HepG2 (cell line): Measurements from ENCODE around the gene CTU2. TPM values are rescaled to one million over a fixed set of nuclear protein-coding genes. Genes with fewer than 3 reads are reported as not detected.

ENCODE experiments used
- ATAC-seq: fragments of 200-7000 bp; cut with Tn5 transposase; 3 replicates; pipeline ENCODE4 v1.9.1; 2020; ENCODE audit warnings: mild to moderate bottlenecking, moderate library complexity
- BruUV-seq: library from RNA; stranded (reverse); fragments of 400-500 nt; replicated peaks from 2 replicates; lab custom pipeline; 2021; lab: Mats Ljungman, UMichigan
- CTCF ChIA-PET: fragments of 300-600 bp; formaldehyde crosslinking; extraction: SDS; loops from one replicate; lab custom pipeline; 2021; ENCODE audit warnings: low total read pairs, inconsistent platforms, low intra/inter-chr PET ratio; lab: Yijun Ruan, JAX
- POLR2A ChIA-PET: fragments of 350-600 bp; sonication (Branson Sonifier 250); formaldehyde crosslinking; loops from one replicate; lab custom pipeline; 2020; ENCODE audit warnings: antibody characterized with exemption, inconsistent platforms; lab: Yijun Ruan, JAX
- DNase-seq: peaks from one replicate; pipeline ENCODE4 v3.0.0-alpha.2; 2015; ENCODE audit warnings: low spot score
- FAIRE-seq: peaks from 3 replicates; lab custom pipeline; 2011; peaks lifted over from hg19 to GRCh38; lab: Jason Lieb, UNC
- H2AFZ ChIP-seq: one replicate; pipeline ENCODE4 v1.6.1; 2011; ENCODE audit warnings: low read length, inconsistent platforms
- H3K27ac ChIP-seq: fragments of 300-600 bp; 3 replicates; pipeline ENCODE4 v1.8.0; 2011; ENCODE audit warnings: mixed run types, mild to moderate bottlenecking, mixed read lengths, low read length, inconsistent platforms; ENCODE audit not compliant: insufficient read depth; ENCODE audit errors: extremely low read length
- H3K27me3 ChIP-seq, 2 experiments: fragments of 200-600 bp in 1 of 2; 2 replicates in 1 of 2; 3 replicates in 1 of 2; pipeline versions ENCODE4 v1.6.0 to v1.8.0; 2011; ENCODE audit warnings: low read length in 2 of 2, mild to moderate bottlenecking in 2 of 2, moderate library complexity in 2 of 2, inconsistent platforms in 1 of 2; ENCODE audit not compliant: insufficient read depth in 2 of 2, control insufficient read depth in 1 of 2
- H3K36me3 ChIP-seq, 2 experiments: fragments of 200-600 bp in 1 of 2; replicated peaks in 1 of 2; 2 replicates in 1 of 2; 3 replicates in 1 of 2; pipeline versions ENCODE4 v1.5.1 to v1.8.0; 2011; ENCODE audit warnings: low read length in 2 of 2, inconsistent platforms in 1 of 2; ENCODE audit not compliant: insufficient read depth in 2 of 2, control insufficient read depth in 1 of 2
- H3K4me1 ChIP-seq: 2 replicates; pipeline ENCODE4 v1.5.1; 2012; ENCODE audit warnings: low read length, inconsistent platforms; ENCODE audit not compliant: insufficient read depth
- H3K4me2 ChIP-seq: 2 replicates; pipeline ENCODE4 v1.6.0; 2011; ENCODE audit warnings: low read depth, low read length, inconsistent platforms
- H3K4me3 ChIP-seq, 3 experiments: fragments of 200-600 bp in 1 of 3; sonication (generic), shearing (Covaris generic) in 1 of 3; replicated peaks in 1 of 3; 2 replicates each; pipeline ENCODE4 v1.5.1; 2011 to 2016; ENCODE audit warnings: low read length in 3 of 3, inconsistent platforms in 2 of 3, low read depth in 2 of 3, mild to moderate bottlenecking in 2 of 3, control low read depth in 1 of 3, mixed read lengths in 1 of 3; ENCODE audit not compliant: insufficient read depth in 1 of 3
- H3K79me2 ChIP-seq: one replicate; pipeline ENCODE4 v1.6.1; 2011; ENCODE audit warnings: low read length, inconsistent platforms; ENCODE audit not compliant: insufficient read depth
- H3K9ac ChIP-seq: 2 replicates; pipeline ENCODE4 v1.6.0; 2011; ENCODE audit warnings: mild to moderate bottlenecking, low read depth, low read length, inconsistent platforms; ENCODE audit not compliant: insufficient read depth
- H3K9me3 ChIP-seq: 2 replicates; pipeline ENCODE4 v1.5.1; 2012; ENCODE audit warnings: mild to moderate bottlenecking, low read length
- H4K20me1 ChIP-seq: 2 replicates; pipeline ENCODE4 v1.6.0; 2011; ENCODE audit warnings: inconsistent platforms, mild to moderate bottlenecking, low read length, moderate library complexity; ENCODE audit not compliant: insufficient read depth
- AGO2 ChIP-seq: fragments of 200-400 bp; formaldehyde crosslinking; optimal IDR thresholded peaks from 2 replicates; pipeline ENCODE3; 2017; ENCODE audit warnings: mild to moderate bottlenecking, low read depth, low read length, moderate library complexity
- HNF4G ChIP-seq, 2 experiments: sonication (generic) in 1 of 2; formaldehyde crosslinking in 1 of 2; IDR thresholded peaks; 2 replicates each; pipeline versions ENCODE4 v1.4.0 to v1.6.1; 2011 to 2020; ENCODE audit warnings: borderline replicate concordance in 2 of 2, low read depth in 2 of 2, mild to moderate bottlenecking in 2 of 2, low read length in 1 of 2, missing genetic modification reagents in 1 of 2, moderate library complexity in 1 of 2
- HNRNPL ChIP-seq: fragments of 200-400 bp; formaldehyde crosslinking; IDR thresholded peaks from 2 replicates; pipeline ENCODE4 v1.6.1; 2017; ENCODE audit warnings: mild to moderate bottlenecking, low read depth, low read length
- KDM1A ChIP-seq: IDR thresholded peaks from 2 replicates; pipeline ENCODE4 v1.6.1; 2016; ENCODE audit warnings: missing compliant biosample characterization
- MEIS2 ChIP-seq: sonication (generic); formaldehyde crosslinking; IDR thresholded peaks from 2 replicates; pipeline ENCODE4 v1.9.0; 2021; ENCODE audit warnings: mild to moderate bottlenecking, missing genetic modification reagents
- THAP7 ChIP-seq: sonication (generic); formaldehyde crosslinking; IDR thresholded peaks from 2 replicates; pipeline ENCODE4 v1.8.1; 2023; ENCODE audit warnings: mild to moderate bottlenecking, missing genetic modification reagents
- ZFP90 ChIP-seq: sonication (generic); formaldehyde crosslinking; IDR thresholded peaks from 2 replicates; pipeline ENCODE4 v1.8.0; 2022; ENCODE audit warnings: missing genetic modification reagents, mild to moderate bottlenecking, inconsistent platforms, borderline replicate concordance
- ZMYM3 ChIP-seq: sonication (generic); formaldehyde crosslinking; IDR thresholded peaks from 2 replicates; pipeline ENCODE4 v1.5.1; 2020; ENCODE audit warnings: mild to moderate bottlenecking, missing genetic modification reagents
- ZNF350 ChIP-seq: sonication (generic); formaldehyde crosslinking; IDR thresholded peaks from 2 replicates; pipeline ENCODE4 v1.4.0; 2020; ENCODE audit warnings: mild to moderate bottlenecking, low read depth, missing genetic modification reagents, borderline replicate concordance
- ZNF563 ChIP-seq: sonication (generic); formaldehyde crosslinking; IDR thresholded peaks from 2 replicates; pipeline ENCODE4 v1.8.0; 2022; ENCODE audit warnings: mild to moderate bottlenecking, moderate library complexity, missing genetic modification reagents
- ZNF629 ChIP-seq: sonication (generic); formaldehyde crosslinking; conservative IDR thresholded peaks from 2 replicates; pipeline ENCODE4 v1.5.0; 2020; ENCODE audit warnings: missing genetic modification reagents
- ZNF740 ChIP-seq: sonication (generic); formaldehyde crosslinking; IDR thresholded peaks from 2 replicates; pipeline ENCODE4 v1.4.0; 2020; ENCODE audit warnings: missing genetic modification reagents
- WGBS: methylation state at CpG from one replicate; pipeline ENCODE4 v1.1.6; 2017; ENCODE audit warnings: low lambda C conversion rate; 5-methylcytosine and 5-hydroxymethylcytosine counted together
- in situ Hi-C: cut with HindIII; loops from 2 replicates; pipeline ENCODE4 v1.10.0; 2017; ENCODE audit warnings: low pct_unique_long_range_greater_than_20kb; ENCODE audit not compliant: extremely low pct_ligation_motif_present
- intact Hi-C: fragments of 100-400 bp; cut with micrococcal nuclease; formaldehyde crosslinking; loops from one replicate; pipeline ENCODE4 v1.10.0; 2022; ENCODE audit not compliant: unreplicated experiment
- polyA plus RNA-seq, 8 experiments: library from polyadenylated mRNA; depleted of rRNA in 3 of 8; stranded (reverse) in 7 of 8; unstranded in 1 of 8; fragments of >200 nt; fragmentation: Illumina TruSeq in 4 of 8; extraction: Trizol in 4 of 8; gene quantifications; 2 replicates each; pipeline versions ENCODE4 v1.2.1 to v1.2.3, GENCODE V29; 2011 to 2016; ENCODE audit warnings: low read depth in 4 of 8, missing spikeins in 1 of 8, mixed read lengths in 1 of 8; ENCODE audit not compliant: insufficient read depth in 1 of 8
- total RNA-seq, 5 experiments: library from RNA; depleted of rRNA; stranded (reverse); fragments of >200 nt; fragmentation: Illumina TruSeq; extraction: Trizol; gene quantifications; 2 replicates each; pipeline ENCODE4 v1.2.3, GENCODE V29; 2016; ENCODE audit warnings: low read depth in 1 of 5
- TF ChIP-seq, protein P1 (sequence below): sonication (generic); formaldehyde crosslinking; conservative IDR thresholded peaks from 2 replicates; pipeline ENCODE4 v1.4.0; 2020; ENCODE audit warnings: mild to moderate bottlenecking, missing genetic modification reagents, moderate library complexity
- TF ChIP-seq, protein P2 (sequence below): sonication (generic); formaldehyde crosslinking; IDR thresholded peaks from 2 replicates; pipeline ENCODE4 v1.5.0; 2020; ENCODE audit warnings: missing genetic modification reagents

The CTU2 gene
- total and polyA plus RNA-seq, 2 of the 13 experiments (the other 11 are each of a cell fraction or from before 2014, with no cell fraction given) = 13.3 to 21.9 TPM

DNA sequence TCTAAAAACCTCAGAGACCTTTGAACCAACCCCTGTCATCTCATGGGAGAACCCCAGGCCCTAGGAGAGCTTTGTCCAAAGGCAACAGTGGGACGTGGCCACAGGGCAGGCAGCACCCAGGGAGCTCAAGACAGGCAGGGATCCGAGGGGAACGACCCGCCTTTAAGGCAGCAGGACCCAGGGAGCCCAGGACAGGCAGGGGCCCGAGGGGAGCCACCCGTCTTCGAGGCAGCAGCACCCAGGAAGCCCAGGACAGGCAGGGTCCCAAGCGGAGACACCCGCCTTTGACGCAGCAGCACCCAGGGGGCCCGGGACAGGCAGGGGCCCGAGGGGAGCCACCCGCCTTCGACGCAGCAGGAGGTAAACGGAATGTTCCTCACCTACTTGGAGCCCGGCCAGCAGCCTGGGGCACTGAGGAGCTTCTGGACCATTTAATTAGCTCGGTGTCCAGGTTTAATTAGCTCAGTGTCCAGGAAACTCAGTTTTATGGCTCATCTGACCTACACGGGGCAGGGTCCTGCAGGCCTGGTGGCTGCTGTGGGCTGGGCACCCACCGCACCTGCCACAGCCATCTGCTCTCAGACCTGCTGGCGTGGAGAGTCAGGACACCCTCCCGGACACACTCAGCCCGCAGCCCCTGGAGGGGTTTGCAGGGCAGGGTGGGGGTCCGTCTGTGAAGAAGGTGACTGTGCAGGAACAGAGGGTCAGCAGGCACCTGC, 54.3 kb downstream of the CTU2 start (continued):
- TF ChIP-seq ZFP90 (CRISPR knock-in tag) (no peak), HNF4G (IDR thresholded peaks at IDR 0.05; ENCODE audit: borderline replicate concordance, low read depth, low read length) (peak; percentile 55; the same call in 1 of the 2 replicates), HNF4G (CRISPR knock-in tag; IDR thresholded peaks at IDR 0.05; ENCODE audit: borderline replicate concordance, low read depth) (0 out of 2 replicates have a peak, but pooled peaks have one; percentile 36)
- TF ChIP-seq, protein P1, sequence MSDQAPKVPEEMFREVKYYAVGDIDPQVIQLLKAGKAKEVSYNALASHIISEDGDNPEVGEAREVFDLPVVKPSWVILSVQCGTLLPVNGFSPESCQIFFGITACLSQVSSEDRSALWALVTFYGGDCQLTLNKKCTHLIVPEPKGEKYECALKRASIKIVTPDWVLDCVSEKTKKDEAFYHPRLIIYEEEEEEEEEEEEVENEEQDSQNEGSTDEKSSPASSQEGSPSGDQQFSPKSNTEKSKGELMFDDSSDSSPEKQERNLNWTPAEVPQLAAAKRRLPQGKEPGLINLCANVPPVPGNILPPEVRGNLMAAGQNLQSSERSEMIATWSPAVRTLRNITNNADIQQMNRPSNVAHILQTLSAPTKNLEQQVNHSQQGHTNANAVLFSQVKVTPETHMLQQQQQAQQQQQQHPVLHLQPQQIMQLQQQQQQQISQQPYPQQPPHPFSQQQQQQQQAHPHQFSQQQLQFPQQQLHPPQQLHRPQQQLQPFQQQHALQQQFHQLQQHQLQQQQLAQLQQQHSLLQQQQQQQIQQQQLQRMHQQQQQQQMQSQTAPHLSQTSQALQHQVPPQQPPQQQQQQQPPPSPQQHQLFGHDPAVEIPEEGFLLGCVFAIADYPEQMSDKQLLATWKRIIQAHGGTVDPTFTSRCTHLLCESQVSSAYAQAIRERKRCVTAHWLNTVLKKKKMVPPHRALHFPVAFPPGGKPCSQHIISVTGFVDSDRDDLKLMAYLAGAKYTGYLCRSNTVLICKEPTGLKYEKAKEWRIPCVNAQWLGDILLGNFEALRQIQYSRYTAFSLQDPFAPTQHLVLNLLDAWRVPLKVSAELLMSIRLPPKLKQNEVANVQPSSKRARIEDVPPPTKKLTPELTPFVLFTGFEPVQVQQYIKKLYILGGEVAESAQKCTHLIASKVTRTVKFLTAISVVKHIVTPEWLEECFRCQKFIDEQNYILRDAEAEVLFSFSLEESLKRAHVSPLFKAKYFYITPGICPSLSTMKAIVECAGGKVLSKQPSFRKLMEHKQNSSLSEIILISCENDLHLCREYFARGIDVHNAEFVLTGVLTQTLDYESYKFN (CRISPR knock-in tag) = 0 out of 2 replicates have a peak, but pooled peaks have one; percentile 22

GRCh38 chr16:88761143-88761534, 54.8 kb downstream of the CTU2 start:
- Histone ChIP-seq H3K9me3 (no peaks in the 10 kb centered on the region), H3K4me1 (peaks cover 69% of the 10 kb centered on the region), H3K27ac (no peak overlapping the region), H4K20me1 (peaks cover 28% of the 10 kb centered on the region), H3K27me3 (no peaks in the 10 kb centered on the region), H2AFZ (no peak overlapping the region), H3K4me3 (no peak overlapping the region), H3K79me2 (peaks cover 20% of the 10 kb centered on the region), H3K36me3 (peaks cover 0 to 2% of the 10 kb centered on the region in 2 experiments; a peak in 2 of 5 replicates), H3K4me2 (no peak overlapping the region), H3K9ac (0 out of 2 replicates have a peak overlapping the region, but pooled peaks have one; percentile 53)
- CTCF ChIA-PET = no interaction called here
- no TSS peak for BruUV-seq
- DNase-seq (no peak), ATAC-seq (no peak), FAIRE-seq (no peak)
- POLR2A ChIA-PET = interaction anchor here (1.4 to 2.9 kb wide), 3 partner anchors 22 to 97 kb away, joined by 5 to 36 read pairs (median 6); partner anchors contain the start of gene PIEZO1
- 89% methylated on average over 6 of the region's 11 CpGs for WGBS
- intact Hi-C loops (no loop called here), in situ Hi-C loops (no loop called here)
- no peak for TF ChIP-seq MEIS2
- TF ChIP-seq AGO2 = peak; percentile 5
- TF ChIP-seq ZNF563 = 0 out of 2 replicates have a peak, but pooled peaks have one; percentile 32
- peak; percentile 82 for TF ChIP-seq ZMYM3
- peak; percentile 55; the same call in 1 of the 2 replicates for TF ChIP-seq KDM1A
- TF ChIP-seq THAP7 (CRISPR knock-in tag) = no peak
- TF ChIP-seq ZNF740 = no peak
- TF ChIP-seq ZNF629 (CRISPR knock-in tag) = peak; percentile 97
- TF ChIP-seq, protein P2, sequence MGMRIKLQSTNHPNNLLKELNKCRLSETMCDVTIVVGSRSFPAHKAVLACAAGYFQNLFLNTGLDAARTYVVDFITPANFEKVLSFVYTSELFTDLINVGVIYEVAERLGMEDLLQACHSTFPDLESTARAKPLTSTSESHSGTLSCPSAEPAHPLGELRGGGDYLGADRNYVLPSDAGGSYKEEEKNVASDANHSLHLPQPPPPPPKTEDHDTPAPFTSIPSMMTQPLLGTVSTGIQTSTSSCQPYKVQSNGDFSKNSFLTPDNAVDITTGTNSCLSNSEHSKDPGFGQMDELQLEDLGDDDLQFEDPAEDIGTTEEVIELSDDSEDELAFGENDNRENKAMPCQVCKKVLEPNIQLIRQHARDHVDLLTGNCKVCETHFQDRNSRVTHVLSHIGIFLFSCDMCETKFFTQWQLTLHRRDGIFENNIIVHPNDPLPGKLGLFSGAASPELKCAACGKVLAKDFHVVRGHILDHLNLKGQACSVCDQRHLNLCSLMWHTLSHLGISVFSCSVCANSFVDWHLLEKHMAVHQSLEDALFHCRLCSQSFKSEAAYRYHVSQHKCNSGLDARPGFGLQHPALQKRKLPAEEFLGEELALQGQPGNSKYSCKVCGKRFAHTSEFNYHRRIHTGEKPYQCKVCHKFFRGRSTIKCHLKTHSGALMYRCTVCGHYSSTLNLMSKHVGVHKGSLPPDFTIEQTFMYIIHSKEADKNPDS (CRISPR knock-in tag) = no peak
- peak; percentile 79; the same call in 1 of the 2 replicates for TF ChIP-seq HNRNPL
- no peak for TF ChIP-seq ZNF350
